Parathyroid adenoma (tissue), 2 donors: Measurements from ENCODE around the gene ITGAL.
A peak's percentile ranks its signal among the peaks of the same experiment; 100 is the strongest.

Experiments used
- H2AFZ ChIP-seq: fragments of 300-600 bp; sonication (generic); one replicate; pipeline ENCODE4 v1.7.0; 2017; ENCODE audit warnings: antibody characterized with exemption, mild to moderate bottlenecking
- H3K27ac ChIP-seq: fragments of 300-600 bp; sonication (generic); one replicate; pipeline ENCODE4 v1.7.0; 2017
- H3K27me3 ChIP-seq: fragments of 300-600 bp; sonication (generic); one replicate; pipeline ENCODE4 v1.7.0; 2017; ENCODE audit warnings: low read length; ENCODE audit not compliant: control insufficient read depth, insufficient read depth
- H3K36me3 ChIP-seq: fragments of 300-600 bp; sonication (generic); one replicate; pipeline ENCODE4 v1.7.0; 2017; ENCODE audit warnings: low read length; ENCODE audit not compliant: control insufficient read depth, insufficient read depth
- H3K4me1 ChIP-seq: fragments of 300-600 bp; sonication (generic); one replicate; pipeline ENCODE4 v1.7.0; 2017; ENCODE audit warnings: control low read depth
- H3K4me2 ChIP-seq: fragments of 300-600 bp; sonication (generic); one replicate; pipeline ENCODE4 v1.7.0; 2017; ENCODE audit warnings: low read length
- H3K4me3 ChIP-seq: fragments of 300-600 bp; sonication (generic); one replicate; pipeline ENCODE4 v1.7.0; 2017; ENCODE audit warnings: low read depth, low read length
- H3K79me2 ChIP-seq: fragments of 300-600 bp; sonication (generic); one replicate; pipeline ENCODE4 v1.7.0; 2017; ENCODE audit warnings: control low read depth
- H3K9ac ChIP-seq: fragments of 300-600 bp; sonication (generic); one replicate; pipeline ENCODE4 v1.7.0; 2017; ENCODE audit warnings: mild to moderate bottlenecking
- H3K9me3 ChIP-seq: fragments of 300-600 bp; sonication (generic); one replicate; pipeline ENCODE4 v1.7.0; 2017; ENCODE audit warnings: low read length; ENCODE audit not compliant: control insufficient read depth
- TF ChIP-seq, protein P1 (sequence below): fragments of 300-600 bp; sonication (generic); IDR thresholded peaks from one replicate; pipeline ENCODE4 v1.7.0; 2017; ENCODE audit warnings: antibody characterized with exemption, mild to moderate bottlenecking
- donor health status: primary hyperparathyroidism.

The ITGAL gene

GRCh38 chr16:30485818-30486436, 13.4 kb downstream of the ITGAL start:
- Histone ChIP-seq H2AFZ (no peak overlapping the region), H3K79me2 (no peaks in the 10 kb centered on the region), H3K9me3 (no peaks in the 10 kb centered on the region), H3K4me1 (no peaks in the 10 kb centered on the region), H3K4me3 (no peak overlapping the region), H3K27ac (no peak overlapping the region), H3K36me3 (no peaks in the 10 kb centered on the region), H3K27me3 (no peaks in the 10 kb centered on the region), H3K9ac (no peak overlapping the region), H3K4me2 (no peak overlapping the region)
- TF ChIP-seq, protein P1, sequence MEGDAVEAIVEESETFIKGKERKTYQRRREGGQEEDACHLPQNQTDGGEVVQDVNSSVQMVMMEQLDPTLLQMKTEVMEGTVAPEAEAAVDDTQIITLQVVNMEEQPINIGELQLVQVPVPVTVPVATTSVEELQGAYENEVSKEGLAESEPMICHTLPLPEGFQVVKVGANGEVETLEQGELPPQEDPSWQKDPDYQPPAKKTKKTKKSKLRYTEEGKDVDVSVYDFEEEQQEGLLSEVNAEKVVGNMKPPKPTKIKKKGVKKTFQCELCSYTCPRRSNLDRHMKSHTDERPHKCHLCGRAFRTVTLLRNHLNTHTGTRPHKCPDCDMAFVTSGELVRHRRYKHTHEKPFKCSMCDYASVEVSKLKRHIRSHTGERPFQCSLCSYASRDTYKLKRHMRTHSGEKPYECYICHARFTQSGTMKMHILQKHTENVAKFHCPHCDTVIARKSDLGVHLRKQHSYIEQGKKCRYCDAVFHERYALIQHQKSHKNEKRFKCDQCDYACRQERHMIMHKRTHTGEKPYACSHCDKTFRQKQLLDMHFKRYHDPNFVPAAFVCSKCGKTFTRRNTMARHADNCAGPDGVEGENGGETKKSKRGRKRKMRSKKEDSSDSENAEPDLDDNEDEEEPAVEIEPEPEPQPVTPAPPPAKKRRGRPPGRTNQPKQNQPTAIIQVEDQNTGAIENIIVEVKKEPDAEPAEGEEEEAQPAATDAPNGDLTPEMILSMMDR, result no peak

- Histone ChIP-seq H3K9me3 (no peaks in the 10 kb centered on the region), H3K36me3 (no peaks in the 10 kb centered on the region), H3K79me2 (no peaks in the 10 kb centered on the region), H3K27me3 (no peaks in the 10 kb centered on the region), H3K9ac (no peak overlapping the region), H3K4me2 (no peak overlapping the region), H3K4me3 (no peak overlapping the region), H2AFZ (peak overlapping the region; percentile 60), H3K4me1 (no peaks in the 10 kb centered on the region), H3K27ac (no peak overlapping the region)
- TF ChIP-seq, protein P1, result no peak
Observed at GRCh38 chr16:30488764-30489605, 16.4 kb downstream of the ITGAL start.

- Histone ChIP-seq H3K27me3 (no peaks in the 10 kb centered on the region), H3K4me2 (no peak overlapping the region), H2AFZ (no peak overlapping the region), H3K9me3 (no peaks in the 10 kb centered on the region), H3K9ac (no peak overlapping the region), H3K4me1 (no peaks in the 10 kb centered on the region), H3K79me2 (no peaks in the 10 kb centered on the region), H3K27ac (no peak overlapping the region), H3K36me3 (no peaks in the 10 kb centered on the region), H3K4me3 (no peak overlapping the region)
- TF ChIP-seq, protein P1, result no peak
Observed at GRCh38 chr16:30490210-30490609, 17.7 kb downstream of the ITGAL start.

GRCh38 chr16:30491229-30491628, 18.7 kb downstream of the ITGAL start:
- no peak overlapping the region for H2AFZ ChIP-seq
- no peaks in the 10 kb centered on the region for H3K4me1 ChIP-seq
- H3K4me2 ChIP-seq, result no peak overlapping the region
- no peak overlapping the region for H3K4me3 ChIP-seq
- no peaks in the 10 kb centered on the region for H3K9me3 ChIP-seq
- no peak overlapping the region for H3K9ac ChIP-seq
- no peaks in the 10 kb centered on the region for H3K79me2 ChIP-seq
- no peak overlapping the region for H3K27ac ChIP-seq
- TF ChIP-seq, protein P1, result no peak
- no peaks in the 10 kb centered on the region for H3K27me3 ChIP-seq
- no peaks in the 10 kb centered on the region for H3K36me3 ChIP-seq
